Measurements from ENCODE around the gene PRF1. TPM values are rescaled to one million over a fixed set of nuclear protein-coding genes. Genes with fewer than 3 reads are reported as not detected.
"Not testable (repeated sequence)": the region's sequence is repeated elsewhere in the genome, so short reads cannot be mapped to it uniquely, and the experiment has no call there.

The PRF1 gene
- total and polyA plus RNA-seq, 3 experiments from 2014 or later: 94.8 to 762 (median 95.7) TPM

DNA sequence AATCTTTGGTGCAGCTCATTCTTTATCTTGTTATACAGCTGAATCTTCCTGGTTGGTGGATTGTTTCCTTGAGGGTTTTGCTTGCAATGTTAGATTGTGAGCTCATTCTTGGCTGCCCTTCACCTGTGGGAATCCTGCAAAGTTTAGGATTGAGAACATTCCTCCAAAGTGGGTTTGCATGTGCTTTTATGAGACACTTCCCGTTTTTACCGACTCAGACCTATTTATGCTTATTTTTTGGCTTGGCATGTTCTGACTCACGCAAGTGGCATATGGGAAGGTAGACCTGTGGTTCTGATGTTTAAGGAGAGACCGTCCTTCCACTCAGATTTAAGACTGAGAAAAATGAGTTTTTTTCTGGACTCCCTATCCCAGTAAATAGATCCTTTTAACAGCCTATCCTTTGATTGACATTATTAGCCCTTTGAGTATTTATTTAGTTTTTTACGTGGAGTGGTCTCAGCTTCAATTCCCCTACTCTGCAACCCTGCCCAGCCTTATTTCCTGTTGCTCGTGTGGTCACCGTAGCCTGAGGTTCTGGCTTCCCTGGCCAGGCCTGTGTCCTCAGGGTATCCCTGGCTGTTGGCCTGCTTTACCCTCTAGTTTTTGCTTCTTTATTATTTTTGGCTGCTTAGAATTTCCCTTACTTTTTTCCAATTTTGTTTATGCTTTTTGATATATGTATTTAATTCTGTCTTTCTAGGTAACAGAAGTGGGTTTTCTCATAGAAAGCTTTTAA is 13.4 kb upstream of the PRF1 start:
- ChIA-PET CTCF (interaction anchor here (1.2 to 3.3 kb wide), 2 partner anchors 57 to 67 kb away, joined by 3 to 13 read pairs; no protein-coding TSS in a partner anchor), POLR2A (interaction anchor here (0.7 to 1.2 kb wide), 2 partner anchors 13 to 15 kb away, joined by 3 to 6 read pairs; no protein-coding TSS in a partner anchor)
- Histone ChIP-seq H3K4me1 (ENCODE audit: insufficient read depth, low read length) (peaks cover 25% of the 10 kb centered on the region), H3K27me3 (ENCODE audit: insufficient read depth, low read length, poor library complexity, severe bottlenecking) (no peaks in the 10 kb centered on the region), H3K36me3 (ENCODE audit: insufficient read depth, low read length) (no peaks in the 10 kb centered on the region), H3K4me3 (ENCODE audit: low read length) (no peak overlapping the region), H3K27ac (ENCODE audit: low read depth, low read length) (no peak overlapping the region), H3K9me3 (ENCODE audit: low read length) (peaks cover 5% of the 10 kb centered on the region)
- Mint-ChIP-seq H3K9me3 (peaks cover 0 to 8% (median 6%) of the 10 kb centered on the region in 5 donors), H3K27ac (peak overlapping the region; percentile 4 to 97 (median 86)), H3K4me3 (peak overlapping the region in 6 of 7 donors; percentile 47 to 70 (median 57)), H3K4me1 (peaks cover 62 to 81% (median 68%) of the 10 kb centered on the region in 3 donors), H3K27me3 (no peaks in the 10 kb centered on the region), H3K36me3 (peaks cover 0 to 5% (median 2%) of the 10 kb centered on the region in 3 donors)
- no peak for DNase-seq

GRCh38 chr10:70615211-70615610 is 12.7 kb upstream of the PRF1 start:
- Histone ChIP-seq H3K9me3 (ENCODE audit: low read length) (peaks cover 2% of the 10 kb centered on the region), H3K4me1 (ENCODE audit: insufficient read depth, low read length) (peaks cover 31% of the 10 kb centered on the region), H3K27ac (ENCODE audit: low read depth, low read length) (no peak overlapping the region), H3K27me3 (ENCODE audit: insufficient read depth, low read length, poor library complexity, severe bottlenecking) (no peaks in the 10 kb centered on the region), H3K36me3 (ENCODE audit: insufficient read depth, low read length) (no peaks in the 10 kb centered on the region), H3K4me3 (ENCODE audit: low read length) (no peak overlapping the region)
- peak overlapping the region in 4 of 8 donors; percentile 25 to 97 (median 74) for H3K27ac Mint-ChIP-seq
- peaks cover 0 to 6% (median 3%) of the 10 kb centered on the region in 5 donors for H3K9me3 Mint-ChIP-seq
- DNase-seq: no peak
- peaks cover 69 to 88% (median 75%) of the 10 kb centered on the region in 3 donors for H3K4me1 Mint-ChIP-seq
- ChIA-PET POLR2A (no interaction called here), CTCF (no interaction called here)
- peaks cover 0 to 5% (median 2%) of the 10 kb centered on the region in 3 donors for H3K36me3 Mint-ChIP-seq
- no peaks in the 10 kb centered on the region for H3K27me3 Mint-ChIP-seq
- H3K4me3 Mint-ChIP-seq: peak overlapping the region in 1 of 7 donors; percentile 57

DNA sequence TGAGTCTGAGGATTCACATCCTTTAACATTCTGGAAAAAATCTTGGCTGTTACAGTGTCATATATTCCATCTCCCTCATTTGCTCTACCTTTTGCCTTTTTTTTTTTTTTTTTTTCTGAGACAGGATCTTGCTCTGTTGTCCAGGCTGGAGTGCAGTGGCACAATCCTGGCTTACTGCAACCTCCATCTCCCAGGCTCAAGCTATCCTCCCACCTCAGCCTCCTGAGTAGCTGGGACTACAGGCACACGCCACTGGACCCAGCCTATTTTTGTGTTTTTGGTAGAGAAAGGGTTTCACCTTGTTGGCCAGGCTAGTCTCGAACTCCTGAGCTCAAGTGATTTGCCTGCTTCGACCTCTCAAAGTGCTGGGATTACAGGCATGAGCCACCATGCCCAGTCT is 11.8 kb upstream of the PRF1 start:
- H3K36me3 Mint-ChIP-seq; H3K27me3 Mint-ChIP-seq; CTCF ChIA-PET; H3K27ac ChIP-seq (ENCODE audit: low read depth, low read length); H3K36me3 ChIP-seq (ENCODE audit: insufficient read depth, low read length); H3K27me3 ChIP-seq (ENCODE audit: insufficient read depth, low read length, poor library complexity, severe bottlenecking); H3K9me3 Mint-ChIP-seq; DNase-seq; H3K9me3 ChIP-seq (ENCODE audit: low read length); H3K4me3 ChIP-seq (ENCODE audit: low read length): not testable (repeated sequence)
- peaks cover 77 to 89% (median 83%) of the 10 kb centered on the region in 3 donors for H3K4me1 Mint-ChIP-seq
- POLR2A ChIA-PET: interaction anchor here (0.5 kb wide), 1 partner anchor 201 kb away, joined by 5 read pairs; no protein-coding TSS in a partner anchor
- H3K4me3 Mint-ChIP-seq: peak overlapping the region in 1 of 7 donors; percentile 1
- H3K27ac Mint-ChIP-seq: peak overlapping the region in 5 of 8 donors; percentile 8 to 97 (median 51)
- H3K4me1 ChIP-seq (ENCODE audit: insufficient read depth, low read length): peaks cover 37% of the 10 kb centered on the region

DNA sequence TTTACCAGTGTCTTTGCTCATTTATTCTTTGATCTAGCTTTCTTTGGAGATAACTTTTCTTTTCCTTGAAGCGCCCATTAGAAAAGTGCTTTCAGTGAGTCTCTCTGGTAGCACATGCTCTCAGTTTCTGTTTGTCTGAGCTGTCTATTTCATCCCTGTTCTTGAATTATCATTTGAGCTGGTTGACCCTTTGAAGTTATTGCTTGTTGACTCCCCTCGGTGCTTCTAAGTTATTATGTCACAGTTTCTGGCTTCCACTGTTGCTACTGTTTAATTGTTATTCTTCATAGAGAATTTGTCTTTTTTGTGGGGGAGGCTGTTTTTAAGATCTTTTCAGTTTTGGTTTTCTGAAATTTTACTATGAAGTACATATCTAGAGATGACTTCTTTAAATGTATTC is 11.4 kb upstream of the PRF1 start:
- H3K4me3 ChIP-seq (ENCODE audit: low read length): no peak overlapping the region
- peak overlapping the region in 2 of 7 donors; percentile 1 to 4 for H3K4me3 Mint-ChIP-seq
- H3K9me3 ChIP-seq (ENCODE audit: low read length): no peaks in the 10 kb centered on the region
- H3K27ac Mint-ChIP-seq: peak overlapping the region in 6 of 8 donors; percentile 8 to 86 (median 54)
- H3K9me3 Mint-ChIP-seq: no peaks in the 10 kb centered on the region
- H3K4me1 ChIP-seq (ENCODE audit: insufficient read depth, low read length): peaks cover 40% of the 10 kb centered on the region
- DNase-seq: peak in 1 of 5 donors; percentile 58
- ChIA-PET CTCF (interaction anchor here (0.6 to 1.5 kb wide), 2 partner anchors 38 to 145 kb away, joined by 3 read pairs; no protein-coding TSS in a partner anchor), POLR2A (interaction anchor here (0.5 kb wide), 1 partner anchor 201 kb away, joined by 5 read pairs; no protein-coding TSS in a partner anchor)
- H3K27ac ChIP-seq (ENCODE audit: low read depth, low read length): no peak overlapping the region
- no peaks in the 10 kb centered on the region for H3K27me3 Mint-ChIP-seq
- no peaks in the 10 kb centered on the region for H3K36me3 ChIP-seq (ENCODE audit: insufficient read depth, low read length)
- peaks cover 0 to 5% (median 1%) of the 10 kb centered on the region in 3 donors for H3K36me3 Mint-ChIP-seq
- H3K4me1 Mint-ChIP-seq: peaks cover 74 to 86% (median 78%) of the 10 kb centered on the region in 3 donors
- H3K27me3 ChIP-seq (ENCODE audit: insufficient read depth, low read length, poor library complexity, severe bottlenecking): no peaks in the 10 kb centered on the region

DNA sequence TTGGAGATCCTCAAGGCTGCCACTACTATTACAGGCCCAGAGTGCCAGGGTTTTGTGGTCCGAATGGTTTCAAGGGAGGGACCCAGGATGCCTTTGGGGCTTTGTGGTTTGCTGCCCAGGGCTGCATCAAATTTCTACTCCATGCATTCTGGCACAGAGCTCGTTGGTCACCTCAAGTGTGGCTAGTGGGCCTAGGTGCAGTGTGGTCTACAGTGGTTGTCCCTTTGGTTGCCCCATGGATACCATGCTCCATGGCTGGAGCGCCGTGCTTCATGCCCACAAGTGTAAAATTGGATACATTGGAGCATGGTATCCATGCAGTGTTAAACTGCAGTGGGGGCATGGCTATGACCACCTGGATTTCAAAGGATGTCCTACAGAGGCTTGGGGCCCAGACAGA is 5.4 kb upstream of the PRF1 start:
- Histone ChIP-seq H3K27me3 (ENCODE audit: insufficient read depth, low read length, poor library complexity, severe bottlenecking) (no peaks in the 10 kb centered on the region), H3K4me3 (ENCODE audit: low read length) (no peak overlapping the region), H3K4me1 (ENCODE audit: insufficient read depth, low read length) (peaks cover 43% of the 10 kb centered on the region), H3K9me3 (ENCODE audit: low read length) (no peaks in the 10 kb centered on the region), H3K36me3 (ENCODE audit: insufficient read depth, low read length) (no peaks in the 10 kb centered on the region), H3K27ac (ENCODE audit: low read depth, low read length) (no peak overlapping the region)
- H3K27me3 Mint-ChIP-seq: no peaks in the 10 kb centered on the region
- no peak for DNase-seq
- peaks cover 0 to 2% (median 0%) of the 10 kb centered on the region in 5 donors for H3K9me3 Mint-ChIP-seq
- peak overlapping the region in 4 of 7 donors; percentile 7 to 39 (median 24) for H3K4me3 Mint-ChIP-seq
- peaks cover 55 to 66% (median 60%) of the 10 kb centered on the region in 3 donors for H3K4me1 Mint-ChIP-seq
- peak overlapping the region in 7 of 8 donors; percentile 50 to 91 (median 86) for H3K27ac Mint-ChIP-seq
- CTCF ChIA-PET: interaction anchor here (1.3 kb wide), 1 partner anchor 49 kb away, joined by 3 read pairs; no protein-coding TSS in a partner anchor
- H3K36me3 Mint-ChIP-seq: peaks cover 0 to 5% (median 1%) of the 10 kb centered on the region in 3 donors
- POLR2A ChIA-PET: no interaction called here

DNA sequence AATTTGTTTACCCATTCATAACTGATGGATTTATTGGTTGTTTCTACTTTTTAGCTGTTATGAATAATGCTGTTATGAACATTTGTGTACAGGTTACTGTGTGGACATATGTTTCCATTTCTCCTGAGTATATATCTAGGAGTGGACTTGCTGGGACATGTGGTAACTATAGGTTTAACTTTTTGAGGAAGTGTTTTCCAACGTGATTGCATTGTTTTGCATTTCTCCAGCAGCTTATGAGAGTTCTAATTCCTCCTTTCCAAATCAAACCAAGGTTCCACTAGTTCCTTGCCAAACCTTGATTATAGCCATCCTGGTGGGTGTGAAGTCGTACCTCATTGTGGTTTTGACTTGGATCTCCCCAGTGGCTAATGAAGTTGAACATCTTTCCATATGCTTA is 2.6 kb upstream of the PRF1 start:
- Mint-ChIP-seq H3K4me1 (peaks cover 46 to 69% (median 54%) of the 10 kb centered on the region in 3 donors), H3K9me3 (peaks cover 0 to 4% (median 0%) of the 10 kb centered on the region in 5 donors), H3K27ac (peak overlapping the region in 5 of 8 donors; percentile 24 to 91 (median 76)), H3K27me3 (no peaks in the 10 kb centered on the region), H3K4me3 (peak overlapping the region in 1 of 7 donors; percentile 71), H3K36me3 (peaks cover 2 to 20% (median 8%) of the 10 kb centered on the region in 3 donors)
- Histone ChIP-seq H3K9me3 (ENCODE audit: low read length) (no peaks in the 10 kb centered on the region), H3K4me1 (ENCODE audit: insufficient read depth, low read length) (peaks cover 59% of the 10 kb centered on the region), H3K36me3 (ENCODE audit: insufficient read depth, low read length) (no peaks in the 10 kb centered on the region), H3K27me3 (ENCODE audit: insufficient read depth, low read length, poor library complexity, severe bottlenecking) (no peaks in the 10 kb centered on the region), H3K4me3 (ENCODE audit: low read length) (no peak overlapping the region), H3K27ac (ENCODE audit: low read depth, low read length) (no peak overlapping the region)
- POLR2A ChIA-PET: interaction anchor here (1.3 kb wide), 1 partner anchor 12 kb away, joined by 4 read pairs; no protein-coding TSS in a partner anchor
- CTCF ChIA-PET: interaction anchor here (0.8 kb wide), 1 partner anchor 46 kb away, joined by 3 read pairs; no protein-coding TSS in a partner anchor
- no peak for DNase-seq

GRCh38 chr10:70604106-70604505 is 1.6 kb upstream of the PRF1 start:
- peak overlapping the region; percentile 94 to 100 (median 99) for H3K4me3 Mint-ChIP-seq
- no peaks in the 10 kb centered on the region for H3K27me3 ChIP-seq (ENCODE audit: insufficient read depth, low read length, poor library complexity, severe bottlenecking)
- H3K4me3 ChIP-seq (ENCODE audit: low read length): no peak overlapping the region
- H3K9me3 Mint-ChIP-seq: peaks cover 0 to 4% (median 0%) of the 10 kb centered on the region in 5 donors
- peak overlapping the region; percentile 91 to 99 (median 97) for H3K27ac Mint-ChIP-seq
- no peaks in the 10 kb centered on the region for H3K27me3 Mint-ChIP-seq
- DNase-seq: no peak
- ChIA-PET POLR2A (interaction anchor here (0.7 to 1.5 kb wide), 2 partner anchors 20 to 284 kb away, joined by 4 read pairs; no protein-coding TSS in a partner anchor), CTCF (interaction anchor here (2.8 kb wide), 1 partner anchor 45 kb away, joined by 15 read pairs; no protein-coding TSS in a partner anchor)
- peaks cover 6 to 28% (median 14%) of the 10 kb centered on the region in 3 donors for H3K36me3 Mint-ChIP-seq
- H3K9me3 ChIP-seq (ENCODE audit: low read length): no peaks in the 10 kb centered on the region
- peaks cover 58% of the 10 kb centered on the region for H3K4me1 ChIP-seq (ENCODE audit: insufficient read depth, low read length)
- H3K36me3 ChIP-seq (ENCODE audit: insufficient read depth, low read length): peaks cover 7% of the 10 kb centered on the region
- peaks cover 47 to 71% (median 56%) of the 10 kb centered on the region in 3 donors for H3K4me1 Mint-ChIP-seq
- H3K27ac ChIP-seq (ENCODE audit: low read depth, low read length): peak overlapping the region; percentile 70
